IMR-90 (cell line): ENCODE measurements around the gene ZCCHC7. TPM values are rescaled to one million over a fixed set of nuclear protein-coding genes. Genes with fewer than 3 reads are reported as not detected.

Source experiments
- ATAC-seq: fragments of 200-7000 bp; cut with Tn5 transposase; 2 replicates; pipeline ENCODE4 v1.9.1; 2020; ENCODE audit warnings: low read depth, mild to moderate bottlenecking, moderate library complexity
- BruUV-seq: library from RNA; stranded (reverse); fragments of 400-500 nt; replicated peaks from 2 replicates; lab custom pipeline; 2021; lab: Mats Ljungman, UMichigan
- CTCF ChIA-PET: fragments of 300-600 bp; formaldehyde crosslinking; extraction: SDS; loops from one replicate; lab custom pipeline; 2021; ENCODE audit warnings: antibody characterized with exemption; lab: Yijun Ruan, JAX
- POLR2A ChIA-PET: fragments of 300-600 bp; sonication (Branson Sonifier 250); formaldehyde crosslinking; loops from one replicate; lab custom pipeline; 2022; ENCODE audit warnings: antibody characterized with exemption; ENCODE audit not compliant: unreplicated experiment; lab: Charles Lee
- DNase-seq: peaks from one replicate; pipeline ENCODE4 v3.0.0; 2013
- H2AFZ ChIP-seq: replicated peaks from 2 replicates; pipeline ENCODE3; 2013; ENCODE audit warnings: low read length, mild to moderate bottlenecking; ENCODE audit not compliant: poor library complexity
- H2AK5ac ChIP-seq: 2 replicates; pipeline ENCODE4 v1.6.1; 2013; ENCODE audit warnings: low read depth, low read length, inconsistent platforms
- H2AK9ac ChIP-seq: replicated peaks from 2 replicates; pipeline ENCODE3; 2013; ENCODE audit warnings: mild to moderate bottlenecking, low read depth, low read length, moderate library complexity; ENCODE audit not compliant: poor library complexity
- H2BK120ac ChIP-seq: 2 replicates; pipeline ENCODE4 v1.6.1; 2013; ENCODE audit warnings: low read depth, low read length, inconsistent platforms
- H2BK15ac ChIP-seq: 3 replicates; pipeline ENCODE4 v1.6.1; 2013; ENCODE audit warnings: low read depth, low read length, inconsistent platforms
- H2BK20ac ChIP-seq: 2 replicates; pipeline ENCODE4 v1.6.1; 2013; ENCODE audit warnings: low read depth, mild to moderate bottlenecking, inconsistent platforms, low read length, moderate library complexity
- H2BK5ac ChIP-seq: 2 replicates; pipeline ENCODE4 v1.6.1; 2013; ENCODE audit warnings: mild to moderate bottlenecking, low read depth, low read length, inconsistent platforms; ENCODE audit not compliant: poor library complexity, severe bottlenecking
- H3K14ac ChIP-seq: replicated peaks from 2 replicates; pipeline ENCODE4 v1.6.1; 2013; ENCODE audit warnings: low read depth, low read length, inconsistent platforms
- H3K18ac ChIP-seq: 2 replicates; pipeline ENCODE4 v1.6.1; 2013; ENCODE audit warnings: low read depth, low read length, control low read depth
- H3K23ac ChIP-seq: 2 replicates; pipeline ENCODE4 v1.6.1; 2013; ENCODE audit warnings: low read depth, low read length, inconsistent platforms
- H3K27ac ChIP-seq: 2 replicates; pipeline ENCODE4 v1.5.1; 2013; ENCODE audit warnings: mild to moderate bottlenecking, control low read depth, low read length; ENCODE audit not compliant: insufficient read depth
- H3K27me3 ChIP-seq: 2 replicates; pipeline ENCODE4 v1.6.1; 2013; ENCODE audit warnings: low read length; ENCODE audit not compliant: control insufficient read depth, insufficient read depth
- H3K36me3 ChIP-seq: 2 replicates; pipeline ENCODE4 v1.6.1; 2013; ENCODE audit warnings: low read length, mixed read lengths; ENCODE audit not compliant: control insufficient read depth, insufficient read depth
- H3K4ac ChIP-seq: 2 replicates; pipeline ENCODE4 v1.6.1; 2013; ENCODE audit warnings: low read depth, low read length, inconsistent platforms
- H3K4me1 ChIP-seq: 2 replicates; pipeline ENCODE4 v1.6.1; 2013; ENCODE audit warnings: low read length, mixed read lengths; ENCODE audit not compliant: control insufficient read depth, insufficient read depth
- H3K4me2 ChIP-seq: 2 replicates; pipeline ENCODE4 v1.6.1; 2013; ENCODE audit warnings: low read depth, mild to moderate bottlenecking, control low read depth, low read length, moderate library complexity
- H3K4me3 ChIP-seq: 2 replicates; pipeline ENCODE4 v1.5.1; 2013; ENCODE audit warnings: low read depth, mild to moderate bottlenecking, control low read depth, low read length, moderate library complexity; ENCODE audit not compliant: insufficient read depth
- H3K56ac ChIP-seq: 2 replicates; pipeline ENCODE4 v1.6.1; 2013; ENCODE audit warnings: low read length, inconsistent platforms; ENCODE audit not compliant: insufficient read depth; ENCODE audit errors: extremely low read depth
- H3K79me1 ChIP-seq, 2 experiments: 2 replicates each; pipeline ENCODE4 v1.6.1; 2013; ENCODE audit warnings: low read length in 2 of 2, inconsistent platforms in 1 of 2, low read depth in 1 of 2
- H3K9ac ChIP-seq: 2 replicates; pipeline ENCODE4 v1.6.1; 2013; ENCODE audit warnings: low read depth, low read length, control low read depth
- H3K9me1 ChIP-seq: 2 replicates; pipeline ENCODE4 v1.6.1; 2013; ENCODE audit warnings: low read length, inconsistent platforms; ENCODE audit not compliant: insufficient read depth
- H3K9me3 ChIP-seq: 2 replicates; pipeline ENCODE4 v1.6.1; 2013; ENCODE audit warnings: low read length; ENCODE audit not compliant: control insufficient read depth, insufficient read depth
- H4K20me1 ChIP-seq: 2 replicates; pipeline ENCODE4 v1.6.1; 2013; ENCODE audit warnings: low read length, inconsistent platforms; ENCODE audit not compliant: insufficient read depth
- H4K5ac ChIP-seq: 2 replicates; pipeline ENCODE4 v1.6.1; 2013; ENCODE audit warnings: mild to moderate bottlenecking, low read depth, low read length, control low read depth
- H4K8ac ChIP-seq, 2 experiments: 2 replicates each; pipeline ENCODE4 v1.6.1; 2013; ENCODE audit warnings: low read depth in 2 of 2, low read length in 2 of 2, control low read depth in 1 of 2, inconsistent platforms in 1 of 2
- H4K91ac ChIP-seq: 2 replicates; pipeline ENCODE4 v1.6.1; 2013; ENCODE audit warnings: low read depth, low read length, inconsistent platforms; ENCODE audit not compliant: insufficient read depth
- BHLHE40 ChIP-seq: fragments of 150-350 bp; IDR thresholded peaks from 2 replicates; pipeline ENCODE4 v1.6.1; 2016; ENCODE audit warnings: mild to moderate bottlenecking, low read depth, low read length
- CTCF ChIP-seq: conservative IDR thresholded peaks from 2 replicates; pipeline ENCODE4 v1.5.1; 2012; ENCODE audit warnings: mild to moderate bottlenecking, low read depth, low read length, improper control_type of control experiment
- ELK1 ChIP-seq: fragments of 150-350 bp; IDR thresholded peaks from 2 replicates; pipeline ENCODE4 v1.6.1; 2016; ENCODE audit warnings: low read depth, mild to moderate bottlenecking, low read length, moderate library complexity, borderline replicate concordance
- MAFK ChIP-seq: IDR thresholded peaks from 2 replicates; pipeline ENCODE4 v1.6.1; 2012; ENCODE audit warnings: low read depth, low read length, improper control_type of control experiment
- MAZ ChIP-seq: IDR thresholded peaks from 2 replicates; pipeline ENCODE4 v1.6.1; 2012; ENCODE audit warnings: low read depth, mild to moderate bottlenecking, low read length, improper control_type of control experiment, moderate library complexity, borderline replicate concordance
- MXI1 ChIP-seq: IDR thresholded peaks from 2 replicates; pipeline ENCODE4 v1.6.1; 2012; ENCODE audit warnings: low read depth, mild to moderate bottlenecking, low read length, moderate library complexity, borderline replicate concordance
- NFE2L2 ChIP-seq: fragments of 150-350 bp; IDR thresholded peaks from 2 replicates; pipeline ENCODE4 v1.6.1; 2016; ENCODE audit warnings: low read depth, mild to moderate bottlenecking, low read length
- RAD21 ChIP-seq: IDR thresholded peaks from 2 replicates; pipeline ENCODE4 v1.6.1; 2012; ENCODE audit warnings: low read length, improper control_type of control experiment
- RCOR1 ChIP-seq: IDR thresholded peaks from 2 replicates; pipeline ENCODE4 v1.6.1; 2012; ENCODE audit warnings: mild to moderate bottlenecking, low read length, improper control_type of control experiment; ENCODE audit not compliant: insufficient replicate concordance
- SMC3 ChIP-seq: fragments of 150-350 bp; IDR thresholded peaks from 2 replicates; pipeline ENCODE4 v1.6.1; 2016; ENCODE audit warnings: low read depth, mild to moderate bottlenecking, antibody characterized with exemption, low read length, moderate library complexity
- WGBS, 2 experiments: methylation state at CpG; one replicate each; pipeline versions ENCODE4 v1.1.5 to v1.1.7; 2013; ENCODE audit warnings: missing lambda C conversion rate in 2 of 2; ENCODE audit not compliant: insufficient read length in 1 of 2; ENCODE audit errors: extremely low coverage in 2 of 2; 5-methylcytosine and 5-hydroxymethylcytosine counted together
- dilution Hi-C: fragments of 300-500 bp; cut with HindIII; formaldehyde crosslinking; loops from one replicate; pipeline ENCODE4 v1.14.3; 2018; ENCODE audit warnings: low sequenced_read_pairs; ENCODE audit not compliant: unreplicated experiment
- in situ Hi-C: fragments of 300-500 bp; cut with MboI; formaldehyde crosslinking; loops from 3 replicates; pipeline ENCODE4 v1.14.3; 2019; ENCODE audit warnings: low sequenced_read_pairs, inconsistent platforms, mixed read lengths
- intact Hi-C: fragments of 100-400 bp; cut with micrococcal nuclease; formaldehyde crosslinking; loops from 2 replicates; pipeline ENCODE4 v1.10.0; 2022
- polyA plus RNA-seq, 3 experiments: library from polyadenylated mRNA; depleted of rRNA; stranded (reverse); fragments of >200 nt; gene quantifications; 2 replicates each; pipeline ENCODE4 v1.2.3, GENCODE V29; 2012; ENCODE audit warnings: low replicate concordance in 1 of 3
- total RNA-seq: library from RNA; depleted of rRNA; stranded (reverse); fragments of >200 nt; gene quantifications from 2 replicates; pipeline ENCODE4 v1.2.3, GENCODE V29; 2012

Gene ZCCHC7
- total and polyA plus RNA-seq, 2 of the 4 experiments (the other 2 are of a cell fraction) = 13.6 to 28.7 TPM

DNA sequence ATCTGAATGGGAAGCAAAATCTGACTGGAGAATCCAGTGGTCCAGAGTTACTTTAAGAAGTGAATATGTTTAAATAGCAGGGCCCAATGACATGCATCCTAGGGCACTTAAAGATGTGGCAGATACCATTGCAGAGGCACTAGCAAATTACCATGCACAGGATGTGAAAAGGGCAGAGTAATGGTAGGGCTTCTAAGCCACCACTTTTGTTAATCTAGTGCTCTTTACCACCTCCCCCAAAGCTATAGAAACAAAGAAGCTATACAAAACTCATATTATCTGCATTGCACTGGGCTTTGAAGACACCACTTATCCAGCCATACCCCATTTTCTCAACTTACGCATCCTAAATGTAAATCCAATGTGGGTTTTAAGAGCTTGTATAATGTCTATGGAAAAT lies 81.2 kb downstream of the ZCCHC7 start:
- Histone ChIP-seq H3K14ac (no peak overlapping the region), H4K20me1 (peaks cover 13% of the 10 kb centered on the region), H3K4me2 (no peak overlapping the region), H4K91ac (no peak overlapping the region), H3K9me3 (no peaks in the 10 kb centered on the region), H2AK5ac (no peak overlapping the region), H3K4me3 (no peak overlapping the region), H2AK9ac (no peak overlapping the region), H3K4ac (no peak overlapping the region), H2AFZ (no peak overlapping the region), H4K5ac (no peak overlapping the region), H4K8ac (no peak overlapping the region), H3K27me3 (no peaks in the 10 kb centered on the region), H3K18ac (no peak overlapping the region), H2BK120ac (no peak overlapping the region), H3K79me1 (peaks cover 13 to 33% of the 10 kb centered on the region in 2 experiments; a peak in 3 of 4 replicates), H3K36me3 (peaks cover 3% of the 10 kb centered on the region; the same call in 1 of the 2 replicates), H2BK20ac (no peak overlapping the region), H3K9ac (no peak overlapping the region), H3K27ac (no peak overlapping the region), H3K4me1 (peaks cover 5% of the 10 kb centered on the region), H3K56ac (no peak overlapping the region), H2BK5ac (no peak overlapping the region), H2BK15ac (no peak overlapping the region), H3K9me1 (peaks cover 3% of the 10 kb centered on the region; the same call in 1 of the 2 replicates), H3K23ac (no peak overlapping the region)
- TF ChIP-seq RCOR1 = no peak
- TF ChIP-seq MXI1 = no peak
- no peak for TF ChIP-seq ELK1
- TF ChIP-seq NFE2L2 = no peak
- no peak for TF ChIP-seq BHLHE40
- TF ChIP-seq SMC3 = no peak
- TF ChIP-seq MAZ = no peak
- no peak for TF ChIP-seq MAFK
- TF ChIP-seq CTCF = no peak
- no peak for TF ChIP-seq RAD21
- in situ Hi-C loops = no loop called here
- ATAC-seq (no peak), DNase-seq (no peak)
- no CpG with 5 or more reads among the region's 1 CpG for WGBS, 2 experiments
- intact Hi-C loops = loop anchor here (10.0 kb wide), 1 partner anchor 53 kb away; no protein-coding TSS in a partner anchor
- dilution Hi-C loops = no loop called here
- BruUV-seq = no TSS peak
- POLR2A ChIA-PET = no interaction called here
- CTCF ChIA-PET = no interaction called here
